Ovary (tissue), 9 donors: Measurements from ENCODE around the gene BACE2. TPM values are rescaled to one million over a fixed set of nuclear protein-coding genes. Genes with fewer than 3 reads are reported as not detected.
"Not testable (repeated sequence)": the region's sequence is repeated elsewhere in the genome, so short reads cannot be mapped to it uniquely, and the experiment has no call there.

Experiments used
- DNase-seq, 5 donors: peaks; one replicate each; pipeline ENCODE4 v3.0.0-alpha.2; 2019 to 2020
- H3K27ac ChIP-seq, 2 donors: fragments of 200-600 bp; one replicate each; pipeline versions ENCODE4 v1.5.1 to v1.8.0; 2019 to 2022
- H3K27me3 ChIP-seq: fragments of 200-600 bp; one replicate; pipeline ENCODE4 v1.8.0; 2022
- H3K36me3 ChIP-seq: fragments of 200-600 bp; sonication (generic); one replicate; pipeline ENCODE4 v1.5.1; 2019
- H3K4me1 ChIP-seq: one replicate; pipeline ENCODE4 v1.8.1; 2013; ENCODE audit warnings: mild to moderate bottlenecking, moderate library complexity; ENCODE audit not compliant: insufficient read depth
- H3K4me3 ChIP-seq: fragments of 200-600 bp; sonication (generic); one replicate; pipeline ENCODE4 v1.5.1; 2017
- H3K9me3 ChIP-seq, 2 donors: fragments of 200-600 bp in 1 of 2; sonication (generic) in 1 of 2; one replicate each; pipeline versions ENCODE4 v1.5.1 to v1.8.1; 2013 to 2019; ENCODE audit warnings: mild to moderate bottlenecking in 1 of 2, moderate library complexity in 1 of 2
- EP300 ChIP-seq: sonication (generic); formaldehyde crosslinking; IDR thresholded peaks from one replicate; pipeline ENCODE4 v1.6.1; 2017; ENCODE audit warnings: antibody characterized with exemption
- POLR2A ChIP-seq: fragments of 450-650 bp; IDR thresholded peaks from one replicate; pipeline ENCODE4 v1.6.1; 2017; ENCODE audit warnings: antibody characterized with exemption, mild to moderate bottlenecking, moderate library complexity
- WGBS, 3 donors: extraction: QIAGEN DNeasy Blood & Tissue Kit in 1 of 3; methylation state at CpG; one replicate each; pipeline versions ENCODE4 v1.1.5 to v1.1.7; 2013 to 2017; 5-methylcytosine and 5-hydroxymethylcytosine counted together
- intact Hi-C, 4 donors: fragments of 100-400 bp; cut with DNase I; formaldehyde crosslinking; loops; one replicate each; pipeline versions ENCODE4 v1.11.0 to v1.15.1; 2022 to 2023
- polyA plus RNA-seq, 2 donors: library from polyadenylated mRNA; stranded (reverse); fragments of 200-250 nt in 1 of 2; fragments of 350-450 nt in 1 of 2; fragmentation: Illumina TruSeq in 1 of 2; extraction: RNeasy Lipid Tissue Mini Kit (QIAGEN cat#74804) in 1 of 2; gene quantifications; one replicate each; pipeline ENCODE4 v1.2.3, GENCODE V29; 2013 to 2014
- total RNA-seq, 7 donors: library from RNA; depleted of rRNA in 2 of 7; stranded (reverse); fragments of >200 nt in 2 of 7; fragmentation: NEBNext Ultra II Directional in 3 of 7; extraction: Animal tissue kit (Norgen Biotek cat#: 25700) in 3 of 7; gene quantifications; one replicate each; pipeline versions ENCODE4 v1.1.0 to v1.2.4, GENCODE V29; 2016 to 2023
- TF ChIP-seq, protein P1 (sequence below), 3 donors: fragments of 450-650 bp in 2 of 3; fragments of 200-600 bp in 1 of 3; IDR thresholded peaks; one replicate each; pipeline versions ENCODE4 v1.5.1 to v1.8.0; 2016 to 2022; ENCODE audit warnings: antibody characterized with exemption in 3 of 3, mild to moderate bottlenecking in 1 of 3
- donor health status: DM: no; HTN: no; CAD: no; lungs with moderate emphysema.
- donor health status: DM: no; HTN: no; CAD: no.
- donor health status: Bipolar disorder and iron deficiency.
- donor health status: DM: yes; HTN: yes; CAD: no.
- donor health status: DM: no; HTN: no; CAD: no.
- donor health status: DM: yes; HTN: yes; CAD: no.

The BACE2 gene
- total and polyA plus RNA-seq, 9 donors: 11.4 to 75.6 (median 24.4) TPM

DNA sequence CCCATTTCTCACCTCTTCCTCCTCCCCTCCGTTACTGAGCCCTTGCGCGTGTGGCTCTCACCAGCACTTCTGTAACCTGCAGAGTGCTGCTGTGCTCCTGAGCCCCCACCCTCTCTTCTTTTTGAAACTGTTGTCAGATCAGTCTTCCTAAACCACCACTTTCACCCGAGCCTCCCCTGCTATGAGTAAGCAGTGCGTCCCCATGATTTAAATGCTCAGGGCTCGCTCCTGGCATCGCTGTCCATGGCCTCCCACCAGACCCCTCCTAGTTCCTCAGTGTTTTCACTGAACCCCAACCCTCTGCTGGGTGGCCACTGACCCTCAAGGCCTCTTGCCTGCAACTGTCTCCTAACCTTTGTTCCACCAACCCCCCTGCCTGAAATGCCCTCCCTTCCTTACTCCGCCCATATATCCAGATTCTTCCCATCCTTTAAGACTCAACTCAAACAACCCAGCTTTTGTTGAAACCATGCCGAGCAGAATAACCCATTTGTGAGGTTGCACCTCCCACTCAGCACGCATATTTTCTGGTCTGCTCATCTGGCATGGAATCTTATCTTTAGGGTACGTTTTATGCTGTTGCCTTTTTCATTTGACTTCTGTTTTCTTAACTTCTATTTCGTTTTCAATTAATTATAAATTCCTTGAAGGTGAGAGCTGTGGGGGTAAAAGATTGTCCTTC lies 84.1 kb downstream of the BACE2 start:
- Histone ChIP-seq H3K27me3 (no peaks in the 10 kb centered on the region), H3K4me1 (peaks cover 3% of the 10 kb centered on the region), H3K27ac (no peak overlapping the region), H3K9me3 (peaks cover 0 to 3% of the 10 kb centered on the region in 2 donors), H3K4me3 (no peak overlapping the region), H3K36me3 (no peaks in the 10 kb centered on the region)
- no peak for DNase-seq
- WGBS, 3 donors: 79 to 84% (median 80%) methylated on average over 12 of the region's 12 CpGs
- TF ChIP-seq EP300 (no peak), POLR2A (no peak)
- TF ChIP-seq, protein P1, sequence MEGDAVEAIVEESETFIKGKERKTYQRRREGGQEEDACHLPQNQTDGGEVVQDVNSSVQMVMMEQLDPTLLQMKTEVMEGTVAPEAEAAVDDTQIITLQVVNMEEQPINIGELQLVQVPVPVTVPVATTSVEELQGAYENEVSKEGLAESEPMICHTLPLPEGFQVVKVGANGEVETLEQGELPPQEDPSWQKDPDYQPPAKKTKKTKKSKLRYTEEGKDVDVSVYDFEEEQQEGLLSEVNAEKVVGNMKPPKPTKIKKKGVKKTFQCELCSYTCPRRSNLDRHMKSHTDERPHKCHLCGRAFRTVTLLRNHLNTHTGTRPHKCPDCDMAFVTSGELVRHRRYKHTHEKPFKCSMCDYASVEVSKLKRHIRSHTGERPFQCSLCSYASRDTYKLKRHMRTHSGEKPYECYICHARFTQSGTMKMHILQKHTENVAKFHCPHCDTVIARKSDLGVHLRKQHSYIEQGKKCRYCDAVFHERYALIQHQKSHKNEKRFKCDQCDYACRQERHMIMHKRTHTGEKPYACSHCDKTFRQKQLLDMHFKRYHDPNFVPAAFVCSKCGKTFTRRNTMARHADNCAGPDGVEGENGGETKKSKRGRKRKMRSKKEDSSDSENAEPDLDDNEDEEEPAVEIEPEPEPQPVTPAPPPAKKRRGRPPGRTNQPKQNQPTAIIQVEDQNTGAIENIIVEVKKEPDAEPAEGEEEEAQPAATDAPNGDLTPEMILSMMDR (IDR thresholded peaks at IDR 0.05): no peak
- intact Hi-C loops: no loop called here

DNA sequence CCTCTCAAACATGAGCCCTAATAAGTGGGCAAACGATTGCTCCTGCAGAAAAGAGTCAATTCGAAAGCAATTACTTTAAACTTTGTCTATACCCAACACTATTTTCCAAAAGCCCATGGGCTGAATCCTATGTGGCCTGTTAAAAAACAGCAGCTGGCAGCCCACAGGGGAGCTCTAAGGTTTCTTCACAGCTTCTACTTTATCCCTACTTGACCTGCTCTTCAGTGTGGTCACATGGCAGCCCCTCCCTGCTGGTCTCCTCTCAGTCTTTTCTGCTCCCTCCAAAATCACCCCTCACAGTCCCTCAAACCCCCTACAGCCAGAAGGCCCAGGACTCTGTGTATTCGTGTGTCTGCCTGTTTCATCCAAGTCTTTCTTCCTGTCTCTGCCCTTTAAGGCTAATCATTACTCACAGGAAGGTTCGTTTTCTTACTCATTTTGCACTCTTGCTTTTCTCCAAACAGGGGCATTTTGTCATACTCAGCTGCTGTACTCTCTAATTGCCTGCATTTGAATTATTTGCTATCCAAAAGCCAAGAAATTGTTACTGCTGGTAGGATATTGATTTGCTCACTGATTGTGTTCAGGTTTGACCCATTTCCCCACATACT lies 86.2 kb downstream of the BACE2 start:
- intact Hi-C loops: no loop called here
- Histone ChIP-seq H3K27me3 (no peaks in the 10 kb centered on the region), H3K36me3 (no peaks in the 10 kb centered on the region), H3K27ac (no peak overlapping the region), H3K4me1 (peaks cover 3% of the 10 kb centered on the region), H3K9me3 (peaks cover 0 to 3% of the 10 kb centered on the region in 2 donors), H3K4me3 (no peak overlapping the region)
- DNase-seq: no peak
- TF ChIP-seq EP300 (no peak), POLR2A (no peak)
- TF ChIP-seq, protein P1 (IDR thresholded peaks at IDR 0.05): no peak
- 64 to 69% (median 68%) methylated on average over 4 of the region's 4 CpGs for WGBS, 3 donors

DNA sequence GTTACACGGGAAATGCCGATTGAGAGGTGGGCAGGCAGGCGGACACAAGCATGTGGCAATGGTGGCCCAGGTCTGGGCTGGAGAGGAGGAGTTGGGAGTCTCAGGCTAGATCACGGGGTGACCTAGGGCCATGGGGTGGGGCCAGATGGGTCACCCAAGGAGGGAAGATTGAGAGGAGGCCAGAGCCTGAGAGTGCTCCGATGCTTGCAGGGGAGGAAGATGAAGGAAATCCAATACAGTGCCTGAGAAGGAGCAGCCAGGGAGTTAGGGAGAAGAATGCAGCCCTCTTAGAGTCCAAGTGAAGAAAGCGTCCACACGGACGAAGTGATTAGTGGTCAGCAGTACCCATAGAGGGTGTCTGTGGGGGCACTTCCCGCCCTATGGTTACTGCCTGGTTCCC lies 87.2 kb downstream of the BACE2 start:
- Histone ChIP-seq H3K36me3 (no peaks in the 10 kb centered on the region), H3K27me3 (no peaks in the 10 kb centered on the region), H3K4me3 (no peak overlapping the region), H3K27ac (no peak overlapping the region), H3K4me1 (peaks cover 1% of the 10 kb centered on the region), H3K9me3 (peaks cover 0 to 3% of the 10 kb centered on the region in 2 donors)
- TF ChIP-seq, protein P1 (IDR thresholded peaks at IDR 0.05): no peak
- TF ChIP-seq EP300 (no peak), POLR2A (no peak)
- intact Hi-C loops: no loop called here
- WGBS, 3 donors: 92 to 94% (median 93%) methylated on average over 9 of the region's 9 CpGs
- DNase-seq: no peak

DNA sequence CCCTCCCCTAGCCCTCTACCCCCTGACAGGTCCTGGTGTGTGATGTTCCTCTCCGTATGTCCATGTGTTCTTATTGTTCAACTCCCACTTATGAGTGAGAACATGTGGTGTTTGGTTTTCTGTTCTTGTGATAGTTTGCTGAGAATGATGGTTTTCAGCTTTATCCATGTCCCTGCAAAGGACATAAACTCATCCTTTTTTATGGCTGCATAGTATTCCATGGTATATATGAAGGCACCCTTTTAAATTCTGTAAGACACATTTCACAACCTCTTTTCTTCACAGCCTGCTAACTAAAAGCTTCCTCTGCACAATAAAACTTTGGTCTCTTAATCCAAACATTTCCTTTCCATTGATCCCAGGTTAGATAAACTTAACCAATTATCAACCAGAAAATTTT lies 88.3 kb downstream of the BACE2 start:
- intact Hi-C loops, H3K9me3 ChIP-seq, H3K4me3 ChIP-seq, H3K4me1 ChIP-seq, H3K36me3 ChIP-seq, H3K27me3 ChIP-seq, DNase-seq, H3K27ac ChIP-seq: not testable (repeated sequence)
- 93 to 100% (median 94%) methylated on average over 1 of the region's 1 CpG for whole genome bisulfite sequencing, 3 donors
